ENCODE measurements around the gene RTTN. TPM values are rescaled to one million over a fixed set of nuclear protein-coding genes. Genes with fewer than 3 reads are reported as not detected.

RTTN gene
- total and polyA plus RNA-seq, 2 experiments from 2014 or later: 7.2 to 31.0 TPM

GRCh38 chr18:70069965-70070364 lies 135.5 kb downstream of the RTTN start:
- H3K36me3 ChIP-seq (ENCODE audit: insufficient read depth): no peaks in the 10 kb centered on the region
- no peaks in the 10 kb centered on the region for H3K9me2 ChIP-seq (ENCODE audit: insufficient read depth)
- no peak overlapping the region for H3K4me2 ChIP-seq
- H4K20me1 ChIP-seq (replicated peaks; ENCODE audit: insufficient read depth): no peaks in the 10 kb centered on the region
- H3K27ac ChIP-seq (ENCODE audit: low read depth): no peak overlapping the region
- H3K4me3 Mint-ChIP-seq: no peak overlapping the region
- no peak overlapping the region for H2AFZ ChIP-seq
- no peaks in the 10 kb centered on the region for H3F3A ChIP-seq (replicated peaks; ENCODE audit: low read depth)
- H3K4me3 ChIP-seq: no peak overlapping the region
- ATAC-seq: no peak
- H3K27me3 Mint-ChIP-seq (ENCODE audit: insufficient read depth, low read depth, poor library complexity): no peaks in the 10 kb centered on the region
- 0 out of 3 replicates have a peak, but pooled peaks cover 3% of the 10 kb centered on the region for H3K4me1 Mint-ChIP-seq
- H3K9me3 Mint-ChIP-seq: no peaks in the 10 kb centered on the region; the same call in 2 of the 3 replicates
- DNase-seq (ENCODE audit: low spot score): no peak
- H3K27ac Mint-ChIP-seq: no peak overlapping the region
- H3K36me3 Mint-ChIP-seq (ENCODE audit: low read depth): no peaks in the 10 kb centered on the region
- H3K79me2 ChIP-seq (replicated peaks; ENCODE audit: insufficient read depth): no peaks in the 10 kb centered on the region
- TF ChIP-seq ZNF331 (CRISPR knock-in tag; IDR thresholded peaks at IDR 0.05; ENCODE audit: low read depth) (no peak), STAT1 (IDR thresholded peaks at IDR 0.05; ENCODE audit: unreplicated experiment) (no peak), CTCF (conservative IDR thresholded peaks at IDR 0.05; ENCODE audit: low read depth in 2 of 2) (no peak), EZH2 (IDR thresholded peaks at IDR 0.05; ENCODE audit: low read depth, unreplicated experiment) (no peak), CREB1 (CRISPR knock-in tag; IDR thresholded peaks at IDR 0.05; ENCODE audit: low read depth) (no peak), ZNF114 (CRISPR knock-in tag; IDR thresholded peaks at IDR 0.05) (no peak), EZH2phosphoT487 (IDR thresholded peaks at IDR 0.05; ENCODE audit: unreplicated experiment) (no peak), REST (IDR thresholded peaks at IDR 0.05; ENCODE audit: unreplicated experiment) (no peak), JUNB (IDR thresholded peaks at IDR 0.05; ENCODE audit: unreplicated experiment) (no peak), POLR2AphosphoS5 (IDR thresholded peaks at IDR 0.05; ENCODE audit: low read depth) (no peak), NANOG (IDR thresholded peaks at IDR 0.05; ENCODE audit: borderline replicate concordance) (no peak), ETS1 (IDR thresholded peaks at IDR 0.05) (no peak)
- H3K4me1 ChIP-seq (ENCODE audit: insufficient read depth): no peaks in the 10 kb centered on the region; the same call in 1 of the 2 replicates
- no peaks in the 10 kb centered on the region for H3K27me3 ChIP-seq (ENCODE audit: insufficient read depth)

Data from GM23338 (cell line).